ENCODE measurements around the gene KRTAP10-12. TPM values are rescaled to one million over a fixed set of nuclear protein-coding genes. Genes with fewer than 3 reads are reported as not detected.
"Not testable (repeated sequence)": the region's sequence is repeated elsewhere in the genome, so short reads cannot be mapped to it uniquely, and the experiment has no call there.

KRTAP10-12 gene, protein sequence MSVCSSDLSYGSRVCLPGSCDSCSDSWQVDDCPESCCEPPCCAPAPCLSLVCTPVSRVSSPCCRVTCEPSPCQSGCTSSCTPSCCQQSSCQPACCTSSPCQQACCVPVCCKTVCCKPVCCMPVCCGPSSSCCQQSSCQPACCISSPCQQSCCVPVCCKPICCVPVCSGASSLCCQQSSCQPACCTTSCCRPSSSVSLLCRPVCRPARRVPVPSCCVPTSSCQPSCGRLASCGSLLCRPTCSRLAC
- total RNA-seq (2014; rRNA removed), result not detected in 2 replicates
- Bru-seq, nascent RNA, result not detected
- BruChase-seq, experiment 1, labeled RNA remaining after a 6-hour chase, result not detected
- BruChase-seq, experiment 2, labeled RNA remaining after a 2-hour chase, result not detected
- long read RNA-seq, partial matches to known transcripts, result 0 of 1 reads
- long read RNA-seq, other reads (novel, unspliced or antisense), result 0 of 1 reads

- H3K9me2 ChIP-seq (replicated peaks; ENCODE audit: low read length); H3F3A ChIP-seq (ENCODE audit: low read length, unreplicated experiment); H3K4me1 ChIP-seq (ENCODE audit: insufficient read depth, low read length); H3K27ac ChIP-seq (ENCODE audit: low read length); ATAC-seq; H4K20me1 ChIP-seq (ENCODE audit: low read length); H3K4me2 ChIP-seq (ENCODE audit: low read length); H3K9ac ChIP-seq (ENCODE audit: low read length); H3K36me3 ChIP-seq (ENCODE audit: low read depth, low read length); BruUV-seq (replicated peaks); H3K79me2 ChIP-seq (ENCODE audit: low read length); DNase-seq; POLR2A ChIA-PET (ENCODE audit: unreplicated experiment); intact Hi-C loops (cut with micrococcal nuclease); H3K27me3 ChIP-seq (ENCODE audit: low read length); H3K4me3 ChIP-seq (ENCODE audit: low read length); H2AFZ ChIP-seq (ENCODE audit: low read length); CTCF ChIA-PET: not testable (repeated sequence)
- peaks cover 17% of the 10 kb centered on the region for H3K9me3 ChIP-seq (ENCODE audit: low read length)
Observed at GRCh38 chr21:44697172-44697810, at the start of gene KRTAP10-12. Gene KRTAP10-12, plus strand, starts transcription at chr21:44697172. Its CDS starts 30 bp downstream, at chr21:44697202.

DNA sequence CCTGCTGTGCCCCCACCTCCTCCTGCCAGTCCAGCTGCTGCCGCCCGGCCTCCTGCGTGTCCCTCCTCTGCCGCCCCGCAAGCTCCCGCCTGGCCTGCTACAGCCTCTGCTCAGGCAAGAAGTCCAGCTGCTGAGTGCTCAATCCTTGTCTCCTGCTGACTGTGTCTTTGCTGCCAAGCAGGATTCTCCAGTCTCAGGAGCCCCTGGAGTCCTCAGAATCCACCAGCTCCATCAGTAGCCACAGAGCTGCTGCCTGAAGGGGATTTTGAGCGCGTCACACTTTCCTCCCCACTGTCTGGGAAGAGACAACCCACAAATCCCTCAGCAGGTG lies 49.8 kb upstream of the KRTAP10-12 start:
- intact Hi-C loops (cut with micrococcal nuclease), result no loop called here
- H3K36me3 ChIP-seq (ENCODE audit: low read depth, low read length), result no peaks in the 10 kb centered on the region
- CTCF ChIA-PET, result no interaction called here

GRCh38 chr21:44648557-44649311 lies 48.2 kb upstream of the KRTAP10-12 start:
- no peak overlapping the region for H3K9ac ChIP-seq (ENCODE audit: low read length)
- ATAC-seq, result no peak
- no peak overlapping the region for H3K4me3 ChIP-seq (ENCODE audit: low read length)
- CTCF ChIA-PET, result no interaction called here
- no peak overlapping the region for H3K4me2 ChIP-seq (ENCODE audit: low read length)
- POLR2A ChIA-PET (ENCODE audit: unreplicated experiment), result no interaction called here
- no peaks in the 10 kb centered on the region for H4K20me1 ChIP-seq (ENCODE audit: low read length)
- no peak for DNase-seq
- H3K9me2 ChIP-seq (replicated peaks; ENCODE audit: low read length), result no peaks in the 10 kb centered on the region
- no peaks in the 10 kb centered on the region for H3K27me3 ChIP-seq (ENCODE audit: low read length)
- intact Hi-C loops (cut with micrococcal nuclease), result no loop called here
- H3K4me1 ChIP-seq (ENCODE audit: insufficient read depth, low read length), result no peaks in the 10 kb centered on the region
- no peak overlapping the region for H3K27ac ChIP-seq (ENCODE audit: low read length)
- H3F3A ChIP-seq (ENCODE audit: low read length, unreplicated experiment), result no peaks in the 10 kb centered on the region
- H3K79me2 ChIP-seq (ENCODE audit: low read length), result no peaks in the 10 kb centered on the region
- H3K36me3 ChIP-seq (ENCODE audit: low read depth, low read length), result no peaks in the 10 kb centered on the region
- no TSS peak for BruUV-seq (replicated peaks)
- TF ChIP-seq EZH2phosphoT487 (IDR thresholded peaks at IDR 0.05; ENCODE audit: borderline replicate concordance, low read length) (no peak), CTCF (conservative IDR thresholded peaks at IDR 0.05; ENCODE audit: low read depth, low read length) (no peak), EZH2 (IDR thresholded peaks at IDR 0.05; ENCODE audit: low read length, unreplicated experiment) (no peak)
- H3K9me3 ChIP-seq (ENCODE audit: low read length), result no peaks in the 10 kb centered on the region
- H2AFZ ChIP-seq (ENCODE audit: low read length), result no peak overlapping the region

More for the DNA sequence above, 49.8 kb upstream of the KRTAP10-12 start:
- H3K79me2 ChIP-seq (ENCODE audit: low read length), result no peaks in the 10 kb centered on the region
- H3F3A ChIP-seq (ENCODE audit: low read length, unreplicated experiment), result no peaks in the 10 kb centered on the region
- no peak overlapping the region for H3K4me2 ChIP-seq (ENCODE audit: low read length)
- TF ChIP-seq CTCF (conservative IDR thresholded peaks at IDR 0.05; ENCODE audit: low read depth, low read length) (no peak), EZH2 (IDR thresholded peaks at IDR 0.05; ENCODE audit: low read length, unreplicated experiment) (no peak), EZH2phosphoT487 (IDR thresholded peaks at IDR 0.05; ENCODE audit: borderline replicate concordance, low read length) (no peak)
- H3K27ac ChIP-seq (ENCODE audit: low read length), result no peak overlapping the region
- no peaks in the 10 kb centered on the region for H3K9me3 ChIP-seq (ENCODE audit: low read length)
- no peak for DNase-seq
- no peaks in the 10 kb centered on the region for H3K27me3 ChIP-seq (ENCODE audit: low read length)
- ATAC-seq, result no peak
- no TSS peak for BruUV-seq (replicated peaks)
- no peaks in the 10 kb centered on the region for H4K20me1 ChIP-seq (ENCODE audit: low read length)
- POLR2A ChIA-PET (ENCODE audit: unreplicated experiment), result no interaction called here
- H2AFZ ChIP-seq (ENCODE audit: low read length), result no peak overlapping the region
- H3K4me1 ChIP-seq (ENCODE audit: insufficient read depth, low read length), result no peaks in the 10 kb centered on the region
- no peak overlapping the region for H3K9ac ChIP-seq (ENCODE audit: low read length)
- no peak overlapping the region for H3K4me3 ChIP-seq (ENCODE audit: low read length)
- H3K9me2 ChIP-seq (replicated peaks; ENCODE audit: low read length), result no peaks in the 10 kb centered on the region
